ENCODE results near the gene RASD1. TPM values are rescaled to one million over a fixed set of nuclear protein-coding genes. Genes with fewer than 3 reads are reported as not detected.

Gene RASD1
- total RNA-seq, 1 donor from 2014 or later: 0.26 TPM

DNA sequence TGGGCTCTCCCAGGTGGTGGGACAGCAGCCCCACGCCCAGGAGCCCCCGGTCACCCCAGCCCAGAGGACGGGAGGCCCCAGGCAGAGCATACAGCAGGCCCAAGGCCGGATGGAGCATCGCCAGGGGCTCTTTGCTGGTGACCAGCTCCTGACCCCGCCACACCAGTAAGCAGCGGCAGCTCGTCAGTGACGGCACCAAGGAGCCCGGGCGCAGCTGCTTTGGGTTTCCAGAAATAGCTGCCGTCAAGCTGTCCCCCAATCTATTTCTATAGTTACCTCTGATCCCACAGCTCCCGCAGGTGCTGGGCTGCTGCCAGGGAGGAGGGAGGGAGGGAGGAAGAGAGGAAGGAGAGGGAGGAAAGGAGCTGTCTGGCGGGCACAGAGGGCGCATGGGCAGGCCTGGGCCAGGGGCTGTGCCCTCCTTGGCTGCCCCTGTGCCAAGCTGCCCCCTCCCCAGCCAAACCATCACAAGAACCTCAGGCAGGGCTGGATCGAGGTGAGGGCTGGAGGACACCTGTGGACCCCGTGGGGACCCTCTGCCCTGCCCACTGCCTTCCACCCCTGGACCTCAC is 10.8 kb upstream of the RASD1 start:
- no peak overlapping the region for H3K4me3 ChIP-seq (ENCODE audit: low read depth, low read length)
- no peak for TF ChIP-seq CTCF (IDR thresholded peaks at IDR 0.05; ENCODE audit: insufficient read depth, low read length, severe bottlenecking)
- H3K27me3 ChIP-seq (ENCODE audit: control insufficient read depth, insufficient read depth, low read length): peaks cover 7% of the 10 kb centered on the region
- FAIRE-seq (no peak), DNase-seq (ENCODE audit: low read depth) (no peak)
- no peaks in the 10 kb centered on the region for H3K36me3 ChIP-seq (ENCODE audit: control insufficient read depth, insufficient read depth, low read length)

- Histone ChIP-seq H3K36me3 (ENCODE audit: control insufficient read depth, insufficient read depth, low read length) (no peaks in the 10 kb centered on the region), H3K27me3 (ENCODE audit: control insufficient read depth, insufficient read depth, low read length) (peaks cover 7% of the 10 kb centered on the region), H3K4me3 (ENCODE audit: low read depth, low read length) (no peak overlapping the region)
- no peak for DNase-seq (ENCODE audit: low read depth)
- no peak for FAIRE-seq
- no peak for TF ChIP-seq CTCF (IDR thresholded peaks at IDR 0.05; ENCODE audit: insufficient read depth, low read length, severe bottlenecking)
These were observed 10.1 kb upstream of the RASD1 start for GRCh38 chr17:17506181-17506741.

DNA sequence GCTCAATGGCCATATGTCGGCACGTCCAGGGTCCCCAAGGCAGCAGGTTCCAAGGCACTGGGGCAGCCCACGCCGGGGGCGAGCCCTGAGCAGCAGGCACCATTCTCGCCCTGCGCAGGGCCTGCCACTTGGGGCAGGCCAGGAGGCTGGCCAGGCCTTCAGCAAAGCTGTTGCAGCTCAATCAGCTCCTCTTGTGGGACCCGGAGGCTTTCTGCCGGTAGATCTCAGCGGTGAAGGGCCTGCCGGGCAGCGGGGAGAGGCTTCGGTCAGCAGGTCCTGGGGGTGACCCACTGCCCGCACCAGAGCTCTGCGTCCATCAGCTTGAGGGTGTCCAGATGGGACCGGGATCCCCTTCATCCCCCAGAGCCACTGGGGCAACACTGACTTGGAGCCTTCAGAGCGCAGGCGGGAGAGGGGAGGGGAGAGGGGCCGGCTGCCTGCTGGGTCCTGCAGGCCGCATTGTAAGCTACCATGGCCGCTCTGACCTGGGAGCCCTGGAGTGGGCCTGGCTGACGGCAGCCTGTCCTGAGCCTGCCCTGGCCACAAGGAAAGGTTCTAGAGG is 9.5 kb upstream of the RASD1 start:
- H3K27me3 ChIP-seq (ENCODE audit: control insufficient read depth, insufficient read depth, low read length): peaks cover 9% of the 10 kb centered on the region

DNA sequence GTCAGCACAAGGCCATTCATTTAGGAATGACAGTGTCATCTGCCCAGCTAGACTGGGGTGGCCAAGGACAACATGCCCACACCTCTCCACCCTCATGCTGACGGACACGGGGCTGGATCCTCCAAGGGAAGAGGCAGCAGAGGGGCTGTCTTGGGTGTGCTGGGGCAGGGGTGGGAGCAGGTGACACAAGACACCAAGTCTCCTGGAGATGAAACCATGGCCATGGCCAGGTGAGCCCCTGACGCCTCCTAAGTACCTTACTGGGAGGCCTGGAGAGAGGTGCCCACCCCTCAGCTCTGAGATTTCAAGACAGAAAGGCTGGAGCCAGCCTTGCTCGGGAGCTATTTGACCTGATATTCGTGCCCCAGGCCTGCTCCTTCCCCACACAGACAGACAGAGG is 9.0 kb upstream of the RASD1 start:
- Histone ChIP-seq H3K27me3 (ENCODE audit: control insufficient read depth, insufficient read depth, low read length) (peaks cover 9% of the 10 kb centered on the region), H3K4me3 (ENCODE audit: low read depth, low read length) (no peak overlapping the region), H3K36me3 (ENCODE audit: control insufficient read depth, insufficient read depth, low read length) (no peaks in the 10 kb centered on the region)
- no peak for DNase-seq (ENCODE audit: low read depth)
- no peak for TF ChIP-seq CTCF (IDR thresholded peaks at IDR 0.05; ENCODE audit: insufficient read depth, low read length, severe bottlenecking)
- FAIRE-seq: peak; percentile 40

More for the DNA sequence above, 9.5 kb upstream of the RASD1 start:
- no peak for TF ChIP-seq CTCF (IDR thresholded peaks at IDR 0.05; ENCODE audit: insufficient read depth, low read length, severe bottlenecking)
- no peak overlapping the region for H3K4me3 ChIP-seq (ENCODE audit: low read depth, low read length)
- DNase-seq (ENCODE audit: low read depth): no peak
- H3K36me3 ChIP-seq (ENCODE audit: control insufficient read depth, insufficient read depth, low read length): no peaks in the 10 kb centered on the region
- no peak for FAIRE-seq

- H3K36me3 ChIP-seq (ENCODE audit: control insufficient read depth, insufficient read depth, low read length): no peaks in the 10 kb centered on the region
- H3K27me3 ChIP-seq (ENCODE audit: control insufficient read depth, insufficient read depth, low read length): peaks cover 10% of the 10 kb centered on the region
- H3K4me3 ChIP-seq (ENCODE audit: low read depth, low read length): no peak overlapping the region
- TF ChIP-seq CTCF (IDR thresholded peaks at IDR 0.05; ENCODE audit: insufficient read depth, low read length, severe bottlenecking): no peak
- no peak for DNase-seq (ENCODE audit: low read depth)
- no peak for FAIRE-seq
These were observed 8.3 kb upstream of the RASD1 start for GRCh38 chr17:17504341-17505140.
